Myocyte (in vitro differentiated cells): ENCODE data around the gene ANKH. TPM values are rescaled to one million over a fixed set of nuclear protein-coding genes. Genes with fewer than 3 reads are reported as not detected.
A peak's percentile ranks its signal among the peaks of the same experiment; 100 is the strongest.

ENCODE experiments used
- DNase-seq: peaks from one replicate; pipeline ENCODE4 v3.0.0-alpha.2; 2012; ENCODE audit warnings: low read depth
- total RNA-seq: library from RNA; depleted of rRNA; stranded (reverse); fragments of >200 nt; gene quantifications from 2 replicates; pipeline ENCODE4 v1.2.3, GENCODE V29; 2014

The ANKH gene
- total RNA-seq, 1 donor from 2014 or later: 23.2 TPM

DNA sequence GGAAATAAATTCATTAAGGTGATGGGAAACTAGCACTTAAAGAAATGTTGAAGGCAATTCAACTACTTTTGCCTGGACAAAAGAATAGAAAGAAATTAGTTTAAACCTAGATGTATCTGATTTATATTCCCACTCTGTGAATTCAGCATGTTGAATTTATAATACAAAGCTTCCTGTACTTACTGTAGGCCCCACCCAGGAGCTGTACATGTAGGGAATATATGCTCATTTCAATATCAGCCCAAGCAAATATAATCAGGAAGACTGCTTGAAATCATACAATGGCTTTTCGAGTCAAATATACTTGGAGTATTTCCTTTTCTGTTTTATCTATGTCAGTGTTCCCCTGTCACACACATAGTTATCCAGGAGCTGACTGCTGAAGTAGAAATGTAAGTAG, 105.0 kb downstream of the ANKH start:
- no peak for DNase-seq

DNA sequence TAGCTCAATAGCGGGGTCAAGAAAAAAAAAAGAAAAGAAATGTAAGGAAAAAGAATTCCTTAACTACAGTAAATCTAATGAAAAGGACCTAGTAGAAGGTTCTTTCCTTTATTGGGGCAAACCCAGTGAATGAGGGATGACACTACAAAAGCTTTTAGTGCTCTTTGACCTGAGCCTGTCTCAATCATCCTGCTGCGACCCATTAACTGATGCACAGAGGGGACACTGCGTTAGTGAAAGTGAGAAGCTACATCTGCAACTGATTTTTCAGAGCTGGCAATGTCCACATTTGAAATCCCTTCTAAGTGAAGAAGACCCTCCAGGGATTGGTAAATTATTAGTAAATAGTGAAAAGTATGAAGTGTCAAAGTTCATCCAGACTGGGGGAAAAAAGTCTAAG, 106.0 kb downstream of the ANKH start:
- no peak for DNase-seq

DNA sequence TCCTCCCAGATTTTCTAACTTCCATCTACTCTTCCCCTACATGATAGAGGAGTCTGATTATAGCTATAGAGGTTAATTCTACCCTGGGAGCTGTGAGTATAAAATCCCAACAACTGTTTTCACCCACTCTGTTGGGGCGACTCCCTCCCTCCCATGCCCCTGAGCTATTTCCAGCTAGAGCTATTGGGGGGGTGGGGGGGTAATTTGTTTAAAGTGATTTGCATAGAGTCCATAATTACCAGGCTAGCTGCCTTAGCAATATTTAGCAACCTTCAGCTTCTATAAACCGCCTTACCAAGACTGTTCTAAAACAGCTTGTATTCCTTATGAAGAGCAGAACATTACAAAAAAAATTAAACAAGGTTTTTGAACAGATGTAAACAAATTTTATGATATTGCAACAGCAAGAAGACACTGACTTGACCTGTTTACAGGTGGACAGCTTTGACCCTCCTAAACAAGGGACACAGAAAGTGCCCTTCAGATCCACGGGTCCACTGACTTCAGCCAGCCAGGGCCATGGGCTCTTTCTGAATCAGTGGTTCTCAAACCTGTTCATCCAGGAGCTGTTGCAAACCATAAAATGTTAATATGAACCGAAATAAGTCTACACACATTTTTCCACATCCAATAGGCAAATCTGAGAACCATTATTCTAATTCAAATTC, 108.9 kb downstream of the ANKH start:
- no peak for DNase-seq

DNA sequence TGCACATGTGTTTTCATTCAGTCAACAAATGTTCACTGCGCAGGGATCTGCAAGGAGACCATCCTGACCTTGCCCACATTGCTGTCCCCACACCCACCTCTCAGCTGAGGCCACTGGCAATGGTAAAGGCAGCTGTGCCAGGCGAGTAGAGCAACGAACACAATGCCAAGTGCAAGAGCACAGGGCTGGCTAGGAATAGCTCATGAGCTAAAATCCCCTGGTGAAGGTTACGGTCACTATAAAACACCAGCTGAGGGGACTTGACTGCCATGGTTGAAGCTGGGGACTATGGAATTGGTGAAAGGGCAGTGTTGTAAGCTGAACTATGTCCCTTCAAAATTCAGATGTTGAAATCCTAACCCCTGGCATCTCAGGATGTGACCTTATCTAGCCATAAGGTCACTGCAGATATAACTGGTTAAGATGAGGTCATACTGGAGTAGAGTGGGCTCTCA, 111.0 kb downstream of the ANKH start:
- DNase-seq: peak; percentile 76

DNA sequence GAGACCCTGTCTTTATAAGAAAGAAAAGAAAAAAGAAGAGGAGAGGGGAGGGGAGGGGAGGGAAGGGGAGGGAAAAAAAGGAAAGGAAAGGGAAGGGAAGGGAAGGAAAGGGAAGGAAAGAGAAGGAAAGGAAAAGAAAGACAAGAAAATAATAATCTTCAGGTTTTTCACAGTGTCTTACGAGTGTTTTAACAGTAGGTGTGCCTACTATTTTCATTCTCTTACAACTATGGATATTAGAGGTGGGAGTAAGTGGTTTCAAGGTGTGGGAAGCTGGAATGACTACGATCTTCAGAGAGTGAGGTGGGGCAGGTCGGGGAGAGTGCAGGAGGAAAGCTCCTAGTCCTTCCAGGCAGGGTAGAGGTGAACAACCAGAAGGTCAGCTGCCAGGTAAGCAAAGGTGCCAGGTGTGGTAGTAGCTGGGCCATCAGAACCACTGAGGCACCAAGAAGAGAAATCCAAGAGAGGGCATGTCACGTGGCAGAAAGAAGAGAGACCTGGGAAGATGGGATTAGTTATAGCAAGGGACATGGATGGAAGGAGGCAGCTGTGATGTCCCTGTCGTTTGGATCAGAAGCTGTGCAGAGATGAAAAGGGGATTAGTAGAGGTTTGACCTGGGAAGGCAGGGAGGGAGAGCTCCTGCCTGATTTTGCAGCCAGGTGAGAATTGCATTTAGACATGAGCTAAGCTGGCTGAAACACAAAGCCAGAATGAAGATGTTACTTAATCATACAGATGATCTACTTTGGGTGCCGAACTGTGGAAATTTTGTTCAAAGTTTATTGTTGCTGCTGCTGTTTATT, 111.6 kb downstream of the ANKH start:
- DNase-seq: no peak

DNA sequence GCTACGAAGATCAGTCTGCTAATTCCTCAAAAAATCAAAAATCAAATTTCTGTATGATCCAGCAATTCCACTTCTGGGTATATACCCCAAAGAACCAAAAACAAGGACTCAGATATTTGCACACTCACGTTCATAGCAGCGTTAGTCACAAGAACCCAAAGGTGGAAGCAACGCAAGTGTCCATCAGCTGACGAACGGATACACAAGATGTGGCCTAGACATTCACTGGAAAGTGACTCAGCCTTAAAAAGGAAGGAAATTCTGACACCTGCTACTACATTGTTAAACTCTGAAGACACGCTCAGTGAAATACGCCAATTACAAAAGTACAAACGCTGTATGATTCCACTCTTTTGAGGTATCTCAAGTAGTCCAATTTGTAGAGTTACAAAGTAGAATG, 113.7 kb downstream of the ANKH start:
- no peak for DNase-seq

DNA sequence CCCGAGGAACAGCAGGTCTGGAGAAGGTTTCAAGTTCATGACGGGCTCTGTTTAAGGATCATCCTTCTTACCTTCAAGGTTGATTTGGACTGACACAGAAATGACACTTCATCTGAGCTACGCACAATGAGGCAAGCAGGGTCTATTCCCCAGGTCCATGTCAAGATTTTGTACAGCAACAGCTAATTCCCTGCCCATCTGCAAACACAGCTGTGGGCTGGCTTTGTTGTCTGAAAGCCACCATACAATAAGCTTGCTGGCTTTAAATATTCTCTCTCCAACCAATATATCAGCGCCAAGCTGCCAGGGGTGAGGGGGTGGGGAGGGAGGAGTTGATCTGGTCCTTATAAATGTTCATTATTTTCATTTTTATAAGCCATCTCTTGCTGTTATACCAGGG, 115.1 kb downstream of the ANKH start:
- no peak for DNase-seq

DNA sequence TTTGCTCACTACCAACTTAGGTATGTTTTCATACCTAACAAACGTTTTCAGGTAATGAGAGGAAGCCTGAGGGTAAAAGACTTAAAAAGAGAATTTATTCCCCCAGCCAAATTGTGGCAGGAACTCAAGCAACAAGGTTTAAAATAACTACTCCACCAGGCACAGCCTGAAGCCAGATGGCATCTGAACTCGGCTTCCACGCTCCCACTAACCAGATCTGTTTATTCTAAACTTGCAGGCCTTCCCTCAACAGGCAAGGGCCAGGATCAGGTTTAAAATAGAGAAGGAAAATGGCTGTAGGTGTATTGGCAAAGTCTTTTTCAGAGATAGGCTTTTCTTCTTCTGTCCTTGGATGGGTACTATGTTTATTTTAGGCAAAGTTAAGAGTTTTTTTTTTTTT, 117.6 kb downstream of the ANKH start:
- peak; percentile 51 for DNase-seq

DNA sequence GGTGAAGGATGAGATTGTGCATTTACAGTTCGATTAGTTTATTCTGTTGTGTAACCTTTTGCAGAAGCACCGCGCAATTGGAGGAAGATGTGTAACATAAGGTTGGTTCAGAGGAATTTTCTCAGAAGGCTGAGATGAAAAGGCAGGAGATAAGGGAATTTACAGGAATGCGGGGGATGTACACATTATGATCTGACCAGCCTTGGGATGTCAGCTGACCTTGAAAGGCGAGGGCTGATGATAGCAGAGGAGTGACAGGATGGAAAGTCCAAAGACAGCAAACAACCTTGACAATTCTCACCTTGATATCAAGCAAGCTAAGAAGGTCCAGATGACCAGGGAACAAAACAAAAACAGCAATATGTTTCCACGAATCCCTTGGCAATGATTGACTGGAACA, 118.3 kb downstream of the ANKH start:
- no peak for DNase-seq

DNA sequence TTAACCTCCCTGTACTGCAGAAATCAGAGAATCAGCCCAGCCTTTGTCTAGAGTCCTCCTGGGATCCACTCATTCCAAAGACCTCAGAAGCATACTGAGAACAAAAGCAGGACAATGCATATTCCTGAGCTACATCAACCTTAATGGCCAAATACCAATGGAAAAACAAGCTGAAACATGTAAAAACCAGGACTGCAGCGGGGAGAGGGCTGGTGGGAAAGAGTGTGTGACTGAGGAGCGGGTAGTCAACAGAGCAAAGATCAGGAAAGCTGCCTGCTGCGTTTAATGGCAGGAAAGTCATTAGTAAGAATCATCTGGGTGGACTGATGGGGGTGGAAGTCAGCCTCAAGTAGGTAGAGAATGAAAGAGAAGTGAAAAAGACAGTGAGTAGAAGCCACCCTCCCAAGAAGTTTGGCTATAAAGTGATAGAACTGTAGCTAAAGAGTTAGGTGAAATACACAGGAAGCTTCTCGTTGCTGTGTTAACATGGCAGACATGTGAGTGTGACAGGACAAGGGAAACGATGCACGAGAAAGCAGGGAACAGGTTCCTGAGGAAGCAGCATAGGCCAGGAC, 119.0 kb downstream of the ANKH start:
- DNase-seq: no peak

DNA sequence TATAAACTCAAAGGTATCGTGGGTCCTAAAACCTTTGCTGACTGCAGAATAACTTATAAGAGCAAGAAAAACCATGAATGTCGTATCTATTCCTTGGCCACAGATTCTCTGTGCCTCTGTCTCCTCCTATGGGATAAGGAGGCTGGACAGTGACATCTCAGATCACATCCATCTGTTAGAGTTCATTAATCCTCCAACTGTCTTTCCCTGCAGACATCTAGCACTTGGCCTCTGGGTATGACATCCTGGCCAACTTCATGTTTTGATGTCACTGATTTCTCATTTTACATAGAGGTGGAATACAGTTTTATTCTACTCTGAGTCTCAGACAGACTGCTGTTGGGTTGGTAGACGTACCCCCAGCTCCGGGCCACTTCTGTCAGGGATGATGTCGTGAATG, 120.9 kb downstream of the ANKH start:
- DNase-seq: no peak

DNA sequence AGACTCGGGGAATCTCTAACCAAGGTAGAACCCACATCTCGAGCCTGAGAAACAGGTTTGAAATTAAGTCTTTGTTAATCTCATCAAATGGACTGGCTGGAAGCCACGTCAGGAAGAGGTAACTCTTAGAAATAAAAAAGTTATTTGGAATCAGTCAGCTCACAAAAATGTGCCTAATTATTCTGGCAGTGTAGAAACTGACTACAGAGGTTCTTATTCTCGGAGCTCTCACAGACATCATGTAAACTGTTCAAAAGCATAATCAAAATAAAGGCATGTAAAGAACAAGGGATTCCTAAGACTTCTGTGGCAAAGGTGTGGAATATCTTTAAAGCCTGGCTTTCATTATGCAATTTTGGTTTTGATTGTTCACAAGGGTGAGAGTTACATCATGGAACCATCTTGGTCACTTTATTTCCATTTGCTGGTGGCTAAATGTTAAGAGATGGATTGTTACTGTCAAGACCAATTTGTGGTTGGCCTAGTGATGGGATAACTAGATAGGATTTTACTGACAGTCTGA, 121.9 kb downstream of the ANKH start:
- no peak for DNase-seq

DNA sequence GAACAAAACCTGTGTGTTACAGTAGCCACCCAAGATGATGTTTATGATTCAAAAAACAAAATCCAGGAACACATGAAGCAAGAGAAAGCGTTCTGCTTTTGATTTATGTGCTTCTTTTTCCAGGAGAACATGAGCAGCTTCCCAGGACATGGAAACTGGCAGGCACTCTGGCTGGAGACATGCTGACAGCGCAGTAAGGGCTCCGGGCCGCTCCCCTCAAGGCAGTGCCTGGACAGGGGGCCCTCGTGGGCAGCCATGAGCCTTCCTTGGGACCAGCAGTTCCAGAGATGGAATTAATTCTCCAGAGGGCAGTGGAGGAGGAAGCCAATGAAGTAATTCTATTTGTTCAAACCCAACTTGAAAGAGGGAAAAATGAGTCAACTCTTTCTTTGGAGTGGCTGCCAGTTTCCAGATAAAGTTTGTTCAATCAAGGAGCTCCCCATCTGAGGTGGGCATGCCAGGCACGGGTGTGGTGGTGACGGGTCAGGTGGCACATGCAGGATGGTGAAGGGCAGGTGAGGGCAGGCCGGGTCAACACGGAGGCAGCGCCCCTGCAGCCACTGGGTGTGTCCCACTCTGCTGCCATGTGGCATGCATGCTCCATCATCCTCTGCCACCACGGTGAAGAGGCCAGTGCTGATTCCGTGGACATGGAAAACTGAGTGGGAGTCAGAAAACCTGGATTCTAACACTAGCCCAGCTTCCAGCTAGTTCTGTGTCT, 123.2 kb downstream of the ANKH start:
- no peak for DNase-seq

DNA sequence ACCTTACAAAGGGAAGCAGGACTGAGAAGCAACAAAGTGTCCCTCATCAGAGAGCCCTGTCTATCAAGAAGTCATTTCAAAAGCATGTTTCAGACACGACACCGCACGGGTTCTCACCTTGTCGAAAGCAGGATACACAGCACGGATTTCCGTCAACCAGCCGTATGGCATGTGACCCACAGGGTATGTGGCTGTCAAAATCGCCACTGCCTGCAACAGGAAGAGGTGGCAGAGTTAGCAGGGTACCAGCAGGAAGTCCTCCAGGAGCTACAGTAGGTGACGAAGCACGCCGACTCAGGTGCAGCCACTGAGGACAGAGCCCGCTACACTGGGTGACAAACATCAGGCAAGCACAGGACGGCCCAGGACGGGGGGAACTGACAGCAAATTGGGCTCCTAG, 125.8 kb downstream of the ANKH start:
- no peak for DNase-seq

DNA sequence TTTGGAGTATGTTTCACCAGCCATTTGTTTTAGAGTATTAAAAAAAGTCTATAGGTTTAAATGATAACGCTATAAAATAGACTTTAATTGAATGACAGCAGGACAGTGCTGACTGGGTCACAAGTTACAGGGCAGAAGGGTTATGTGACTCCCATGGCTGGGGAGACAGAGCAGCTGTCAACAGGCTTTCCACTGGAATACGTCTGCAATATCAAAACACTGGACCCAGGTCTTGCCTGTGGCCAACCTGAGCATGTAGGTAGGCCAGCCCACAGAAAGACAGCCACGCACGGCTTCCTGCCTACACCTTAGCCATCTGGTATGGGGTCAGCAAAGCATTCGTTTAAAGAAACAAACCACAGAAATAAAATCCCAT, 126.4 kb downstream of the ANKH start:
- no peak for DNase-seq

DNA sequence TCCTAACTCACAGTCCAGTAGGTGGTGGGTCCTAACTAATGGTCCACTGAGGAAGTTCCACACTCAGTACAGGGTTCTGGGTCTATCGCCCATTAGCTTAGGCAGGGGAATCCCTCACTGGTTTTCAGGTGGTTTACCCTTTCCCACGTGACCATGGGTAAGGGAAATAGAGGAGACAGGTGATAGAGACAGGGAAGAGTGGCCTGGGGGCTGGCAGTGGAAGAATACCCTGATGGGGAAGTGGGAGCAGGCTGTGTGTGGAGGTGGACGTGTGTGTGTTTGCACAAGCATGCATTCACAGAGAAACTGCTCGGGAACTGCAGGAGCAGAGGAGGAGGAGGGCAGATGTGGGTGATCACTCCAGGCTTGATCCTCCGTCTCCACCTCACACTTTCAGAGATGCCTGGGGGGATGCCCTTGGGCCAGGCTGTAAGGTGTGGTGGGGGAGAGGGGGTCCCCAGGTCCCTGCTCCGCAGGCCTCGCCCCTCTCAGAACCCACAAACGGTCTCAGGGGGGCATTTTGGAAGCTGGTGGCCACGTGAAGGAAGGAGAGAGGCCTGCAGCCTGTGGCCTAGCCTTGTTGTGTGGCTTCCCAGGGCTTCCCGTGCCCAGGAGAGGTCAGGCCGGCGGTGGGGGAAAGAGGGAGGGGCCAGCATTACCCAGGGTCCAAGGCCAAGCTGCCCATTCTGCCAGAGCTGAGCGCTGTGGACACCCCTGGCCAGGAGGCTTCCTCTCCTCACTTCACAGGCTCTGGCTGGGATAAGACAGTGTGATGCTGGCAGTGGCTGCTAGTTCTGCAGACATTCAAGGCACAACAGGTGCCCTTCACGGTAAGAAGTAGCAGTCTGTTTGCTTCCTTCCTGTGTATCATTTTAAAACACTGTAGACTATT, 127.0 kb downstream of the ANKH start:
- peak; percentile 62 for DNase-seq

DNA sequence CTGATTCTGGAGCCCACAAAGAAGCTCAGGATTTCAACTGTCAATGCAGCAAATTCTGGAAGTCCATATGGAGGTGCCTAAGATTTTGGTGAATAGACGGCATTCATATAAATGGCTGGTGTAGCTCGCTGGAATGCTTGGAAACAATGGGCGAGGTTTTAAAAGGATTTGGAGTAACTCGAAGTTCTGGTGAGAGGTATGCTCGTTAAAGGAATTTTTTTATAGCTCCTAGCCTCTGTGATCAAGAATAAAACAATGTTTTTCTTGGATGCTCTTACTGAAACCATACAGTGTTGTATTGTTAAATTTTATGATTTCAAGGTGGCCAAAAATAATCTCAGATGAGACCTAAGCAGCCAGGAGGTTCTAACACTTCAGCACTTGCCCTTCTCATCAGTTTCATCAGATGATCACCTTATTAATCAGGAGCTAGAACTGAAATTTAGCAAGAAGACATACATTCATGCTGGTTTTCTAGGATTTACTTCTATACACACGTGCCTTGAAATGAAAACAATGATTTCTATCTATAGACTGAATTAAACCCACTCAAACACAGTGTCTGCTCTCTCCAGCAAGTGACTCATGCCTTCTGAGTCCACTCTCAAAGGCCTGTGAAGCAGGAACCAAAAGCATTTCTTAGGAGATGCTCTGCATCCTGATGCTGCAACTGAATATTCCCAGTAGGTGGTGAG, 127.8 kb downstream of the ANKH start:
- no peak for DNase-seq

DNA sequence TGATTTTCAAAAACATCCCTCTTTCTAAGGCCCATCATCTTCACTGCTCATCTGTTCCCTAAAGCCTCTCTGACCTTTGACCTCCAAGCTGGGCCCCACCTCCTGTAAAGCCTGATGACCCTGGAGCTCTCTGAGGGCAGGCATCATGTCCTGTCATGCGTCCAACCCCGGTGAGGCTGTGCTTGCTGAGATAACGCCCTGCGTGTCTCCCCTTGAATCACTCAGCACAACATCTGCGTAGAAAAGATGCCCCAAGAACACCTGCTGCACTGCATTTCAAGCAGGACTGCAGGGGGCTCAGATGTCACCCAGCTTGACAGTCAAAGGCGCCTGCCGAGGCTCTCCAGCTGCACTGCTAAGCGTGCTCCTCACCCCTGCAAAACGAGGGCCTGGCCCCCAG, 129.1 kb downstream of the ANKH start:
- DNase-seq: no peak

DNA sequence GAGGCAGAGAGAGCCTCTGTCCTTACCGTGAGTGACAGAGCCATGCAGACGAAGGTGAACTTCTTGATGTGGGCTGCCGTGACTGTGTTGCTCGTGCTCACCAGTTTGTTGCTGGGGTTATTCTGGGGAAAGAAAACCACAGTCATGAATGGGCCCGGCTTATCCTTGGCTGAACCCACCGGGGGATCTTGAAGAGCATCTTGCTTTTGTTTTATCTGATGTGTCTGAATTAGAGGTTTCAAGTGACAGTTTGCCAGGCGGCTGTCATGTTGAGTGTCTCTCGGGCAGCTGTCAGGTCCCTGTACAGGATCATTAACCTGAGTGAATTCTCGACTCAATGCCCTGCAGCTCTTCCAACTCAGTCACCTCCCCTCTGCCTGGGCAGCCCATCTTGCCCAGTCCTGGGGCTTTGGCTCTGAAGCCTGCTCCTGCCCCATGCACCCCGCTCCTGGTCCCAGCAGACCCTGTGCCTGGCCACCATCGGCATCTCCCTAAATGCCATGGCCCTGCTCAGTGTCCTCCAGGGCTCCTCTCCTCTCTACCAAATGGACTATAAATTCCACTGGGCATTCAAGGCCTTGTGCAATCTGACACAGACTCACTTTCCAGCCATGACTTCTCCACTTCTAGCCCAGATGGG, 129.7 kb downstream of the ANKH start:
- DNase-seq: peak; percentile 78

DNA sequence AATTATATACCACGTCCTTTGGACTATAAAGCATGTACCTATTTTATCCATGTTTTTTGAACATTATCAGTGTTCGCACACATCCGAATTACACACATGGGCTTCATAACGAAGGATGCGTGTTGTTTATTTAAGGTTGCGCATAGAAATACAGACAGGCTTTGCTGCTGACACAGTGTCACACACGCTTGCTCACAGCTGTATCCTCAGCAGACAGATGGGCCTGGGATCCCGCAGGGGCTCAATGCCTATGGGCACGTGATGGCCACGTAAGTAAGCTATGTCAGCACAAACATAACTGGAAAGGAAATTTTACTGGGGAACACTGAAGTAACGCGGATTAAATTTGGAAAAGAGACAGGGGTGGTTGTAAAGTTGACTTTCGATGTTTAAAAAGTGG, 130.4 kb downstream of the ANKH start:
- no peak for DNase-seq
